OCI-LY3 (cell line): ENCODE measurements around the gene TBXAS1.

Source experiments
- H2AFZ ChIP-seq: fragments of 200-600, 300-600 bp; shearing (Covaris generic); 2 replicates; pipeline ENCODE4 v1.6.0; 2014; ENCODE audit warnings: antibody characterized with exemption, low read depth, low read length
- H3K27ac ChIP-seq: fragments of 200-600, 300-600 bp; sonication (generic); 2 replicates; pipeline ENCODE4 v1.5.1; 2014; ENCODE audit warnings: mild to moderate bottlenecking, low read length, moderate library complexity, mixed read lengths
- H3K27me3 ChIP-seq: fragments of 200-600, 300-600 bp; sonication (generic); 2 replicates; pipeline ENCODE4 v1.6.1; 2014; ENCODE audit warnings: low read depth, low read length, mixed read lengths
- H3K36me3 ChIP-seq: fragments of 200-600, 300-600 bp; sonication (generic); replicated peaks from 2 replicates; pipeline ENCODE3; 2014; ENCODE audit warnings: low read depth, low read length, mixed read lengths
- H3K4me1 ChIP-seq: fragments of 300-600, 200-600 bp; sonication (generic); 2 replicates; pipeline ENCODE4 v1.6.1; 2014; ENCODE audit warnings: low read length, mixed read lengths
- H3K4me2 ChIP-seq: fragments of 200-600, 300-600 bp; sonication (generic); 2 replicates; pipeline ENCODE4 v1.6.1; 2014; ENCODE audit warnings: low read length, mixed read lengths
- H3K4me3 ChIP-seq: fragments of 300-600, 200-600 bp; sonication (generic); 2 replicates; pipeline ENCODE4 v1.5.1; 2014; ENCODE audit warnings: antibody characterized with exemption, mild to moderate bottlenecking, low read length, moderate library complexity
- H3K79me2 ChIP-seq: fragments of 300-600, 200-600 bp; shearing (Covaris generic); 2 replicates; pipeline ENCODE4 v1.6.1; 2014; ENCODE audit warnings: mild to moderate bottlenecking, low read length, mixed read lengths
- H3K9ac ChIP-seq: fragments of 300-600, 200-600 bp; shearing (Covaris generic); 2 replicates; pipeline ENCODE4 v1.6.0; 2014; ENCODE audit warnings: mild to moderate bottlenecking, low read length, moderate library complexity
- H3K9me3 ChIP-seq: fragments of 200-600, 300-600 bp; shearing (Covaris generic); 2 replicates; pipeline ENCODE4 v1.6.1; 2014; ENCODE audit warnings: low read length, mixed read lengths; ENCODE audit not compliant: insufficient read depth
- H4K20me1 ChIP-seq: fragments of 200-600, 300-600 bp; sonication (generic); 2 replicates; pipeline ENCODE4 v1.6.1; 2016; ENCODE audit warnings: low read length, mixed read lengths; ENCODE audit not compliant: insufficient read depth
- CTCF ChIP-seq: fragments of 200-600, 300-600 bp; sonication (generic); IDR thresholded peaks from 2 replicates; pipeline ENCODE4 v1.5.1; 2014; ENCODE audit warnings: antibody characterized with exemption, low read length, low read depth
- EZH2phosphoT487 ChIP-seq: fragments of 200-600 bp; shearing (Covaris generic); IDR thresholded peaks from 2 replicates; pipeline ENCODE4 v1.6.1; 2018; ENCODE audit warnings: antibody characterized with exemption, mixed run types, low read depth

Gene TBXAS1

GRCh38 chr7:139869886-139870285 lies 40.8 kb downstream of the TBXAS1 start:
- Histone ChIP-seq H3K4me1 (no peaks in the 10 kb centered on the region), H4K20me1 (no peaks in the 10 kb centered on the region), H3K4me3 (no peak overlapping the region), H3K27ac (no peak overlapping the region), H2AFZ (no peak overlapping the region), H3K9ac (no peak overlapping the region), H3K36me3 (no peaks in the 10 kb centered on the region), H3K79me2 (no peaks in the 10 kb centered on the region), H3K4me2 (no peak overlapping the region), H3K9me3 (no peaks in the 10 kb centered on the region), H3K27me3 (peaks cover 7% of the 10 kb centered on the region; the same call in 1 of the 2 replicates)
- TF ChIP-seq CTCF (no peak), EZH2phosphoT487 (no peak)

- no peak overlapping the region for H3K9ac ChIP-seq
- H3K4me3 ChIP-seq: no peak overlapping the region
- no peaks in the 10 kb centered on the region for H3K79me2 ChIP-seq
- H3K9me3 ChIP-seq: no peaks in the 10 kb centered on the region
- H2AFZ ChIP-seq: no peak overlapping the region
- no peak overlapping the region for H3K4me2 ChIP-seq
- H4K20me1 ChIP-seq: no peaks in the 10 kb centered on the region
- no peak overlapping the region for H3K27ac ChIP-seq
- no peak for TF ChIP-seq EZH2phosphoT487
- no peak for TF ChIP-seq CTCF
- H3K4me1 ChIP-seq: no peaks in the 10 kb centered on the region
- H3K36me3 ChIP-seq: no peaks in the 10 kb centered on the region
- 0 out of 2 replicates have a peak, but pooled peaks cover 3% of the 10 kb centered on the region for H3K27me3 ChIP-seq
These were observed 41.3 kb downstream of the TBXAS1 start for GRCh38 chr7:139870380-139870779.

GRCh38 chr7:139871331-139871730 lies 42.3 kb downstream of the TBXAS1 start:
- H4K20me1 ChIP-seq: no peaks in the 10 kb centered on the region
- no peaks in the 10 kb centered on the region for H3K79me2 ChIP-seq
- H3K9me3 ChIP-seq: no peaks in the 10 kb centered on the region
- no peak overlapping the region for H3K4me2 ChIP-seq
- TF ChIP-seq CTCF: no peak
- no peak for TF ChIP-seq EZH2phosphoT487
- no peak overlapping the region for H3K4me3 ChIP-seq
- H3K27me3 ChIP-seq: peaks cover 4% of the 10 kb centered on the region; the same call in 1 of the 2 replicates
- H3K27ac ChIP-seq: no peak overlapping the region
- H2AFZ ChIP-seq: no peak overlapping the region
- H3K36me3 ChIP-seq: no peaks in the 10 kb centered on the region
- no peak overlapping the region for H3K9ac ChIP-seq
- H3K4me1 ChIP-seq: peaks cover 8% of the 10 kb centered on the region

GRCh38 chr7:139871820-139872219 lies 42.8 kb downstream of the TBXAS1 start:
- peaks cover 9% of the 10 kb centered on the region for H3K4me1 ChIP-seq
- no peak overlapping the region for H3K4me2 ChIP-seq
- TF ChIP-seq CTCF (no peak), EZH2phosphoT487 (no peak)
- H3K9me3 ChIP-seq: no peaks in the 10 kb centered on the region
- peaks cover 9% of the 10 kb centered on the region; the same call in 1 of the 2 replicates for H3K27me3 ChIP-seq
- H3K27ac ChIP-seq: no peak overlapping the region
- H4K20me1 ChIP-seq: no peaks in the 10 kb centered on the region
- no peak overlapping the region for H3K4me3 ChIP-seq
- H3K9ac ChIP-seq: no peak overlapping the region
- no peak overlapping the region for H2AFZ ChIP-seq
- no peaks in the 10 kb centered on the region for H3K79me2 ChIP-seq
- H3K36me3 ChIP-seq: no peaks in the 10 kb centered on the region
